Measurements from ENCODE around the gene INPP5A.
A peak's percentile ranks its signal among the peaks of the same experiment; 100 is the strongest.

Gene INPP5A

GRCh38 chr10:132519382-132520176, 18.0 kb upstream of the INPP5A start:
- no peak for DNase-seq

GRCh38 chr10:132520177-132520811, 17.3 kb upstream of the INPP5A start:
- no peak for DNase-seq

GRCh38 chr10:132521041-132521465, 16.5 kb upstream of the INPP5A start:
- no peak for DNase-seq

- DNase-seq = no peak
Observed at GRCh38 chr10:132521466-132522102, 16.0 kb upstream of the INPP5A start.

- no peak for DNase-seq
Observed at GRCh38 chr10:132522521-132523411, 14.8 kb upstream of the INPP5A start.

GRCh38 chr10:132523561-132524442, 13.8 kb upstream of the INPP5A start:
- DNase-seq = no peak

GRCh38 chr10:132524443-132525285, 12.9 kb upstream of the INPP5A start:
- no peak for DNase-seq

GRCh38 chr10:132526676-132527075, 10.9 kb upstream of the INPP5A start:
- DNase-seq = no peak

GRCh38 chr10:132527339-132528063, 10.1 kb upstream of the INPP5A start:
- DNase-seq = peak in 1 of 2 experiments; percentile 25

GRCh38 chr10:132528064-132528691, 9.4 kb upstream of the INPP5A start:
- peak in 1 of 2 experiments; percentile 10 for DNase-seq

GRCh38 chr10:132532179-132532578, 5.4 kb upstream of the INPP5A start:
- no peak for DNase-seq

GRCh38 chr10:132532749-132533560, 4.6 kb upstream of the INPP5A start:
- DNase-seq = no peak

- DNase-seq = no peak
Observed at GRCh38 chr10:132533571-132534260, 3.9 kb upstream of the INPP5A start.

GRCh38 chr10:132534391-132535064, 3.1 kb upstream of the INPP5A start:
- DNase-seq = no peak

GRCh38 chr10:132535065-132535651, 2.4 kb upstream of the INPP5A start:
- DNase-seq = no peak

GRCh38 chr10:132536241-132536876, 1.2 kb upstream of the INPP5A start:
- no peak for DNase-seq
